CD4-positive, alpha-beta T cell (primary cell): ENCODE results near the gene BRPF3. TPM values are rescaled to one million over a fixed set of nuclear protein-coding genes. Genes with fewer than 3 reads are reported as not detected.
"Not testable (repeated sequence)": the region's sequence is repeated elsewhere in the genome, so short reads cannot be mapped to it uniquely, and the experiment has no call there.

Experiments
- ATAC-seq: fragments of 200-7000 bp; cut with Tn5 transposase; one replicate; pipeline ENCODE4 v1.10.0; 2022; ENCODE audit warnings: mild to moderate bottlenecking; ENCODE audit not compliant: poor library complexity
- CTCF ChIA-PET: fragments of 350-600 bp; sonication (Branson Sonifier 250); formaldehyde crosslinking; loops from one replicate; lab custom pipeline; 2021; ENCODE audit warnings: antibody characterized with exemption, inconsistent platforms; lab: Charles Lee
- POLR2A ChIA-PET: fragments of 350-600 bp; sonication (Branson Sonifier 250); formaldehyde crosslinking; loops from one replicate; lab custom pipeline; 2021; ENCODE audit warnings: antibody characterized with exemption, inconsistent platforms; lab: Charles Lee
- DNase-seq, 14 experiments: peaks; one replicate each; pipeline ENCODE4 v3.0.0-alpha.2; 2013 to 2020; ENCODE audit warnings: mixed read lengths in 2 of 14
- H3K27ac ChIP-seq, 2 donors: one replicate each; pipeline versions ENCODE4 v1.5.1 to v1.7.0; 2013; ENCODE audit warnings: low read length in 2 of 2, low read depth in 1 of 2, mild to moderate bottlenecking in 1 of 2
- H3K27me3 ChIP-seq, 2 experiments: 1 replicate in 1 of 2; 2 replicates in 1 of 2; pipeline versions ENCODE4 v1.6.1 to v1.7.0; 2013; ENCODE audit warnings: low read length in 2 of 2, control low read depth in 1 of 2, mild to moderate bottlenecking in 1 of 2, moderate library complexity in 1 of 2; ENCODE audit not compliant: insufficient read depth in 2 of 2, control insufficient read depth in 1 of 2
- H3K36me3 ChIP-seq: one replicate; pipeline ENCODE4 v1.6.1; 2013; ENCODE audit warnings: low read length, control low read depth; ENCODE audit not compliant: insufficient read depth
- H3K4me1 ChIP-seq: one replicate; pipeline ENCODE4 v1.6.1; 2013; ENCODE audit warnings: low read length, control low read depth; ENCODE audit not compliant: insufficient read depth
- H3K4me3 ChIP-seq: one replicate; pipeline ENCODE4 v1.5.1; 2013; ENCODE audit warnings: mild to moderate bottlenecking, low read length, moderate library complexity
- H3K9me3 ChIP-seq, 2 experiments: 1 replicate in 1 of 2; 2 replicates in 1 of 2; pipeline versions ENCODE4 v1.6.1 to v1.7.0; 2013; ENCODE audit warnings: low read length in 2 of 2, mild to moderate bottlenecking in 2 of 2, control low read depth in 1 of 2, moderate library complexity in 1 of 2; ENCODE audit not compliant: control insufficient read depth in 1 of 2, insufficient read depth in 1 of 2
- H3K27ac Mint-ChIP-seq: one replicate; pipeline ENCODE4 v1.8.0; 2020; ENCODE audit warnings: mixed read lengths
- H3K27me3 Mint-ChIP-seq: one replicate; pipeline ENCODE4 v1.8.0; 2021; ENCODE audit warnings: mixed read lengths
- H3K36me3 Mint-ChIP-seq: one replicate; pipeline ENCODE4 v1.8.0; 2021; ENCODE audit warnings: low read depth, mixed read lengths
- H3K4me1 Mint-ChIP-seq: one replicate; pipeline ENCODE4 v1.8.0; 2021; ENCODE audit warnings: low read depth, mixed read lengths
- H3K4me3 Mint-ChIP-seq: one replicate; pipeline ENCODE4 v1.8.0; 2020; ENCODE audit warnings: mild to moderate bottlenecking, mixed read lengths
- H3K9me3 Mint-ChIP-seq: one replicate; pipeline ENCODE4 v1.8.0; 2020; ENCODE audit warnings: mixed read lengths
- intact Hi-C, 2 experiments: fragments of 100-400 bp; cut with DNase I in 1 of 2; cut with micrococcal nuclease in 1 of 2; formaldehyde crosslinking; loops; one replicate each; pipeline versions ENCODE4 v1.15.1 to v1.9.0; 2023 to 2025; cut with DNase I, micrococcal nuclease
- total RNA-seq, 174 experiments: library from RNA in 2 of 174; stranded (reverse) in 2 of 174; gene quantifications; one replicate each; pipeline ENCODE4 v1.2.3 and lab custom pipeline; 2021 to 2026
- TF ChIP-seq, protein P1 (sequence below): fragments of 200-600 bp; IDR thresholded peaks from one replicate; pipeline ENCODE4 v1.8.0; 2022; ENCODE audit warnings: antibody characterized with exemption, mild to moderate bottlenecking

Gene BRPF3
- total RNA-seq, 2 experiments from 2014 or later: 39.0 to 41.6 TPM

- CTCF ChIA-PET: no interaction called here
- DNase-seq: no peak
- Histone ChIP-seq H3K9me3 (no peaks in the 10 kb centered on the region), H3K36me3 (peaks cover 79% of the 10 kb centered on the region), H3K4me1 (no peaks in the 10 kb centered on the region), H3K27me3 (no peaks in the 10 kb centered on the region), H3K27ac (no peak overlapping the region), H3K4me3 (no peak overlapping the region)
- no peak for ATAC-seq
- H3K27ac Mint-ChIP-seq: no peak overlapping the region
- H3K4me1 Mint-ChIP-seq: no peaks in the 10 kb centered on the region
- intact Hi-C loops: no loop called here
- H3K27me3 Mint-ChIP-seq: no peaks in the 10 kb centered on the region
- H3K36me3 Mint-ChIP-seq: peaks cover 95% of the 10 kb centered on the region
- POLR2A ChIA-PET: no interaction called here
- TF ChIP-seq, protein P1, sequence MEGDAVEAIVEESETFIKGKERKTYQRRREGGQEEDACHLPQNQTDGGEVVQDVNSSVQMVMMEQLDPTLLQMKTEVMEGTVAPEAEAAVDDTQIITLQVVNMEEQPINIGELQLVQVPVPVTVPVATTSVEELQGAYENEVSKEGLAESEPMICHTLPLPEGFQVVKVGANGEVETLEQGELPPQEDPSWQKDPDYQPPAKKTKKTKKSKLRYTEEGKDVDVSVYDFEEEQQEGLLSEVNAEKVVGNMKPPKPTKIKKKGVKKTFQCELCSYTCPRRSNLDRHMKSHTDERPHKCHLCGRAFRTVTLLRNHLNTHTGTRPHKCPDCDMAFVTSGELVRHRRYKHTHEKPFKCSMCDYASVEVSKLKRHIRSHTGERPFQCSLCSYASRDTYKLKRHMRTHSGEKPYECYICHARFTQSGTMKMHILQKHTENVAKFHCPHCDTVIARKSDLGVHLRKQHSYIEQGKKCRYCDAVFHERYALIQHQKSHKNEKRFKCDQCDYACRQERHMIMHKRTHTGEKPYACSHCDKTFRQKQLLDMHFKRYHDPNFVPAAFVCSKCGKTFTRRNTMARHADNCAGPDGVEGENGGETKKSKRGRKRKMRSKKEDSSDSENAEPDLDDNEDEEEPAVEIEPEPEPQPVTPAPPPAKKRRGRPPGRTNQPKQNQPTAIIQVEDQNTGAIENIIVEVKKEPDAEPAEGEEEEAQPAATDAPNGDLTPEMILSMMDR: no peak
- H3K4me3 Mint-ChIP-seq: no peak overlapping the region
- no peaks in the 10 kb centered on the region for H3K9me3 Mint-ChIP-seq
Observed at GRCh38 chr6:36217188-36217587, 20.6 kb downstream of the BRPF3 start.

DNA sequence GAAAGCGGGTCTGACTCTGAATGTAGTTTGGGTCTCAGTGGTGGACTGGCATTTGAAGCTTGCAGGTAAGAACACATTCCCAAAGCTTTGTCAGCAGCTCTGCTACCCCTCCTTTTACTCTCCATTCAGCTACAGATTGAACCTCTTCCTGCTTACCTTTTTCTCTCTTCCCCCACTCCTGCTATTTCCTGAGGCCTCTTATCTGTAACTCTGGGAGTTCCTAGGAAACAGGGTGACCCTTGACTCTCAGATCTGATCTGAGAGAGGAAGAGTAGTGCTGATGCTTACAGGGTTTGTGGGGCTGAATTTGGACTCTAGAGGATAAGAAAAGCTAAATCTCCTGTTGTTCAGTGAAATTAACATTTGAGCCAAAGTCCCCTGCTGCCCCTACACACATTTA is 21.4 kb downstream of the BRPF3 start:
- DNase-seq (no peak), ATAC-seq (no peak)
- Histone ChIP-seq H3K27me3 (no peaks in the 10 kb centered on the region), H3K4me1 (no peaks in the 10 kb centered on the region), H3K27ac (no peak overlapping the region), H3K4me3 (no peak overlapping the region), H3K36me3 (peaks cover 81% of the 10 kb centered on the region), H3K9me3 (no peaks in the 10 kb centered on the region)
- peaks cover 96% of the 10 kb centered on the region for H3K36me3 Mint-ChIP-seq
- POLR2A ChIA-PET: no interaction called here
- no peaks in the 10 kb centered on the region for H3K27me3 Mint-ChIP-seq
- H3K27ac Mint-ChIP-seq: no peak overlapping the region
- intact Hi-C loops: no loop called here
- H3K9me3 Mint-ChIP-seq: no peaks in the 10 kb centered on the region
- H3K4me1 Mint-ChIP-seq: no peaks in the 10 kb centered on the region
- no peak overlapping the region for H3K4me3 Mint-ChIP-seq
- TF ChIP-seq, protein P1: no peak
- CTCF ChIA-PET: interaction anchor here (0.7 kb wide), 1 partner anchor 74 kb away, joined by 3 read pairs; no protein-coding TSS in a partner anchor

DNA sequence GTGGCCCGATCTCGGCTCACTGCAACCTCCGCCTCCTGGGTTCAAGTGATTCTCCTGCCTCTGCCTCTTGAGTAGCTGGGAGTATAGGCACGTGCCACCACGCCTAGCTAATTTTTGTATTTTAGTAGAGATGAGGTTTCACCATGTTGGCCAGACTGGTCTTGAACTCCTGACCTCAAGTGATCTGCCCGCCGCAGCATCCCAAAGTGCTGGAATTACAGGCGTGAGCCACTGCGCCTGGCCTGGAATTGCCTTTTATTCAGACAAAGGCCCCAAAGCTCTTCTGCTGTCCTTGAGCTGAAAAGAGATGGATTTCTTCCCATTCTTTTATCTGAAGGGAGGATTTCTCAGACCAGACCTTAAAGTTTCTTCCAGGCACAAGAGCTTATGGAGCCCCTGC is 22.0 kb downstream of the BRPF3 start:
- H3K27me3 Mint-ChIP-seq, H3K27me3 ChIP-seq, H3K9me3 ChIP-seq, ATAC-seq, H3K4me3 Mint-ChIP-seq, H3K4me1 ChIP-seq, H3K27ac Mint-ChIP-seq, DNase-seq, H3K9me3 Mint-ChIP-seq, H3K4me3 ChIP-seq, H3K27ac ChIP-seq, H3K4me1 Mint-ChIP-seq, intact Hi-C loops: not testable (repeated sequence)
- peaks cover 96% of the 10 kb centered on the region for H3K36me3 Mint-ChIP-seq
- POLR2A ChIA-PET: interaction anchor here (0.7 kb wide), 1 partner anchor 46 kb away, joined by 4 read pairs; no protein-coding TSS in a partner anchor
- peaks cover 81% of the 10 kb centered on the region for H3K36me3 ChIP-seq
- CTCF ChIA-PET: interaction anchor here (0.7 kb wide), 1 partner anchor 74 kb away, joined by 3 read pairs; no protein-coding TSS in a partner anchor

- TF ChIP-seq, protein P1: no peak
- POLR2A ChIA-PET: no interaction called here
- DNase-seq: no peak
- no peak overlapping the region for H3K27ac ChIP-seq
- CTCF ChIA-PET: no interaction called here
- peaks cover 75% of the 10 kb centered on the region for H3K36me3 ChIP-seq
- no peak overlapping the region for H3K4me3 ChIP-seq
- H3K9me3 Mint-ChIP-seq: no peaks in the 10 kb centered on the region
- intact Hi-C loops: no loop called here
- no peak for ATAC-seq
- H3K27ac Mint-ChIP-seq: no peak overlapping the region
- H3K4me3 Mint-ChIP-seq: no peak overlapping the region
- H3K36me3 Mint-ChIP-seq: peaks cover 93% of the 10 kb centered on the region
- no peaks in the 10 kb centered on the region for H3K4me1 ChIP-seq
- H3K9me3 ChIP-seq: no peaks in the 10 kb centered on the region
- H3K27me3 ChIP-seq: no peaks in the 10 kb centered on the region
- no peaks in the 10 kb centered on the region for H3K27me3 Mint-ChIP-seq
- peaks cover 5% of the 10 kb centered on the region for H3K4me1 Mint-ChIP-seq
Observed at GRCh38 chr6:36219081-36219480, 22.5 kb downstream of the BRPF3 start.
